Fibroblast of lung (primary cell): ENCODE data around the gene UBE2E2.

Source experiments
- CTCF ChIP-seq, 2 donors: IDR thresholded peaks in 1 of 2; conservative IDR thresholded peaks in 1 of 2; 1 replicate in 1 of 2; 2 replicates in 1 of 2; pipeline ENCODE4 v1.5.1; 2011 to 2012; ENCODE audit warnings: low read length in 2 of 2, control low read depth in 1 of 2, inconsistent platforms in 1 of 2, low read depth in 1 of 2, mild to moderate bottlenecking in 1 of 2
- EZH2 ChIP-seq: IDR thresholded peaks from 2 replicates; pipeline ENCODE4 v1.5.1; 2012; ENCODE audit warnings: low read length, control low read depth, mild to moderate bottlenecking; ENCODE audit errors: missing control alignments

GRCh38 chr3:23304424-23304823 is 101.3 kb downstream of the UBE2E2 start:
- TF ChIP-seq CTCF (conservative IDR thresholded peaks at IDR 0.05 in 1 of 2, IDR thresholded peaks at IDR 0.05 in 1 of 2; ENCODE audit: low read depth in 1 of 2, low read length in 2 of 2) (no peak), EZH2 (no peak)
